Neural crest cell (in vitro differentiated cells): ENCODE measurements around the gene NFKB2. TPM values are rescaled to one million over a fixed set of nuclear protein-coding genes. Genes with fewer than 3 reads are reported as not detected.
A peak's percentile ranks its signal among the peaks of the same experiment; 100 is the strongest.

Source experiments
- DNase-seq: peaks from one replicate; pipeline ENCODE4 v3.0.0; 2021; ENCODE audit warnings: low read depth, mixed read lengths, low spot score
- H3K27ac Mint-ChIP-seq: one replicate; pipeline ENCODE4 v1.8.0; 2021; ENCODE audit warnings: mild to moderate bottlenecking, mixed read lengths; ENCODE audit not compliant: unreplicated experiment
- H3K27me3 Mint-ChIP-seq: 2 replicates; pipeline ENCODE4 v1.8.0; 2021; ENCODE audit warnings: low read depth, mild to moderate bottlenecking, mixed read lengths
- H3K36me3 Mint-ChIP-seq: 2 replicates; pipeline ENCODE4 v1.8.0; 2021; ENCODE audit warnings: low read depth, mild to moderate bottlenecking, mixed read lengths
- H3K4me1 Mint-ChIP-seq: 2 replicates; pipeline ENCODE4 v1.8.0; 2021; ENCODE audit warnings: mixed read lengths
- H3K4me3 Mint-ChIP-seq: one replicate; pipeline ENCODE4 v1.8.0; 2021; ENCODE audit warnings: mild to moderate bottlenecking, mixed read lengths
- H3K9me3 Mint-ChIP-seq: 2 replicates; pipeline ENCODE4 v1.8.0; 2021; ENCODE audit warnings: mixed read lengths
- CTCF ChIP-seq: fragments of 200-600 bp; sonication (generic); conservative IDR thresholded peaks from 2 replicates; pipeline ENCODE4 v1.5.0; 2021; ENCODE audit warnings: antibody characterized with exemption, mild to moderate bottlenecking
- total RNA-seq: library from RNA; stranded (reverse); gene quantifications from 2 replicates; pipeline ENCODE4 v1.2.1, GENCODE V29; 2021

Gene NFKB2
- total RNA-seq, 1 donor from 2014 or later = 26.1 TPM

DNA sequence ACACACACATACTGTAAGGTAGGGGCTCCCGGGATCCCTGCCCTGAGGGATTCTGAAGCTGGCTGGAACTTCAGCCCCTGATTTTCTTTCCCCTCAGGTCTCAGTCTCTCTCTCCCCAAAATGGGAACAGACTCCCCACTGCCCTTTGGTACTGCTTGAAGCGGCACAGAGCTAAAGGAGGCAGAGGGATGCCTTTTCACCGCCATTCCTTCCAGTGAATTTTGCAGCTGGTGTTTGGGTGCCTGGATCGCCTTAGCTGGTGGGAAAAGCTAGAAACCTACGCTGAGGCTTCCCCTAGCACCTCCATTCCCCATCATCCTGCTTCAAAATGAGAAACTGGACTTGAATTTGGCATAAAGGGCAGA is 39.6 kb downstream of the NFKB2 start:
- TF ChIP-seq CTCF = no peak
- Mint-ChIP-seq H3K36me3 (no peaks in the 10 kb centered on the region), H3K4me3 (peak overlapping the region; percentile 96), H3K4me1 (peaks cover 52% of the 10 kb centered on the region), H3K9me3 (no peaks in the 10 kb centered on the region), H3K27me3 (peaks cover 11% of the 10 kb centered on the region), H3K27ac (no peak overlapping the region)
- no peak for DNase-seq

GRCh38 chr10:102435529-102436233 is 40.2 kb downstream of the NFKB2 start:
- no peak for TF ChIP-seq CTCF
- Mint-ChIP-seq H3K4me1 (peaks cover 52% of the 10 kb centered on the region), H3K9me3 (no peaks in the 10 kb centered on the region), H3K36me3 (no peaks in the 10 kb centered on the region), H3K27ac (no peak overlapping the region), H3K27me3 (peaks cover 11% of the 10 kb centered on the region), H3K4me3 (peak overlapping the region; percentile 96)
- DNase-seq = no peak

DNA sequence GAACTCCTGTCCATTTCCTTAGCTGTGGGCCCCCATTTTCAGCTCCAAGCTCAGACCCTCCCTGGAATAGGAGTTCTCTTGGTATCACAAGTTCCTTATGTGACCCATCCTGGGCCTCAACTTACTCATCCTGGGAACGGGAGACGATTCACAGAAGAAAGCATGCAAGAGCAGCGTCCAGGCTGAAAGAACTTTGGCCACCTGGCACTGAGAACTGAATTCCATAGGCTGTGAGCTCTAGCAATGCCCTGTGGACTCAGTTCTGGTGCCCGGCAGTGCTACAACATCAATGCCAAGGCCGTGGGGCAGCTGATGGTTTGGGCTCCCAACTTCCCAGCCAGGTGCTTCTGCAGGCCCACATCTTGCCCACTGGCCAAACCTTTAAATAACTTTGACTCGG is 40.8 kb downstream of the NFKB2 start:
- H3K9me3 Mint-ChIP-seq = no peaks in the 10 kb centered on the region
- TF ChIP-seq CTCF = no peak
- H3K4me1 Mint-ChIP-seq = peaks cover 52% of the 10 kb centered on the region
- peak overlapping the region; percentile 74 for H3K4me3 Mint-ChIP-seq
- H3K27me3 Mint-ChIP-seq = peaks cover 11% of the 10 kb centered on the region
- no peaks in the 10 kb centered on the region for H3K36me3 Mint-ChIP-seq
- DNase-seq = no peak
- no peak overlapping the region for H3K27ac Mint-ChIP-seq

DNA sequence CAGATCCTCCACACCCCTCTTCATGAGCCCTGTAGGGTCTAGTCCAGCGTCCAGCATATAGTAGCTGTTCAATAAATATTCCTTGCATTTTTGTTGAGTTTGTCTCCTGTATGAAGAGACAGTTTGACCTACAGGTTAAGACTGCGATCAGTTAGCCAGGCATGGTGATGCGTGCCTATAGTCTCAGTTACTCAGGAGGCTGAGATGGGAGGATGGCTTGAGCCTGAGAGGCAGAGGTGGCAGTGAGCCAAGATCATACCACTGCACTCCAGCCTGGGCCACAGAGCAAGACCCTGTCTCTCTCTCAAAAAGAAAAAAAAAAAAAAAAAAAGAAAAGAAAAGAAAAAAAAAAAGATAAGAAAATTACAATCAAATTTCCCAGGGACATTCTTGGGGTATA is 42.0 kb downstream of the NFKB2 start:
- Mint-ChIP-seq H3K36me3 (no peaks in the 10 kb centered on the region), H3K4me1 (peaks cover 43% of the 10 kb centered on the region), H3K27ac (no peak overlapping the region), H3K27me3 (peaks cover 10% of the 10 kb centered on the region), H3K9me3 (no peaks in the 10 kb centered on the region), H3K4me3 (peak overlapping the region; percentile 38)
- no peak for TF ChIP-seq CTCF
- no peak for DNase-seq

DNA sequence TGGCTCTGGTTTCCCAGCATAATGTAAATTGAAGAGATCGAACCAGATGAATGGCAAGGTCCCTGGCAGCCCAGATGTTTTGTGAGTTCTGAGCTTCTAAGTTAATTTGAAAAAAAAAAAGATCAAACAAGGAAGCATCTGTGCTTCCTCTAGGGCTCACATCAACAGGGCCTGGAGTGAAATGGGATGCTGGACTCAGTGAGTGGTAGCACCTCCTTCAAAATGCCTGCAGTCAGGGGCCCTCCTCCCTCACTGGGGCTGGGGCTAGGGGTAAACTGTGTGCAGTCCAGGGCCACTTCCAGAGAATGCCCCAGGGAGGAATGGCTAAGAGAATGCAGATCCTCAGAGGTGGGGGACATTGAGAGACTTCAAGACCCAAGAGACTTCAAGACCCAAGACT is 42.9 kb downstream of the NFKB2 start:
- Mint-ChIP-seq H3K27me3 (peaks cover 9% of the 10 kb centered on the region), H3K36me3 (no peaks in the 10 kb centered on the region), H3K27ac (no peak overlapping the region), H3K4me1 (peaks cover 37% of the 10 kb centered on the region), H3K4me3 (no peak overlapping the region), H3K9me3 (no peaks in the 10 kb centered on the region)
- DNase-seq = no peak
- no peak for TF ChIP-seq CTCF
